H1 (cell line): ENCODE results near the gene DOK6. TPM values are rescaled to one million over a fixed set of nuclear protein-coding genes. Genes with fewer than 3 reads are reported as not detected.

Experiments
- FOSL1 ChIP-seq: IDR thresholded peaks from 2 replicates; pipeline ENCODE4 v1.6.1; 2011; ENCODE audit warnings: mild to moderate bottlenecking, low read depth, low read length, moderate library complexity; ENCODE audit not compliant: insufficient read depth
- HDAC2 ChIP-seq, 2 experiments: fragments of 300-600 bp in 1 of 2; sonication (generic) in 1 of 2; IDR thresholded peaks; 2 replicates each; pipeline ENCODE4 v1.6.1; 2011 to 2012; ENCODE audit warnings: low read depth in 2 of 2, low read length in 2 of 2, mild to moderate bottlenecking in 2 of 2, moderate library complexity in 2 of 2, borderline replicate concordance in 1 of 2, inconsistent platforms in 1 of 2
- JUND ChIP-seq: IDR thresholded peaks from 2 replicates; pipeline ENCODE4 v1.6.1; 2011; ENCODE audit warnings: mild to moderate bottlenecking, improper control_type of control experiment, low read length
- SAP30 ChIP-seq: fragments of 300-600 bp; sonication (generic); IDR thresholded peaks from 2 replicates; pipeline ENCODE4 v1.7.1; 2012; ENCODE audit warnings: low read length, moderate library complexity, mild to moderate bottlenecking, inconsistent platforms; ENCODE audit not compliant: insufficient read depth, insufficient replicate concordance
- TBP ChIP-seq: IDR thresholded peaks from 2 replicates; pipeline ENCODE4 v1.6.1; 2011; ENCODE audit warnings: low read depth, low read length, improper control_type of control experiment
- ZNF274 ChIP-seq: IDR thresholded peaks from 2 replicates; pipeline ENCODE4 v1.7.0; 2012; ENCODE audit warnings: low read length, borderline replicate concordance; ENCODE audit errors: extremely low read depth
- polyA plus RNA-seq, 7 experiments: library from polyadenylated mRNA; depleted of rRNA in 3 of 7; stranded (reverse) in 5 of 7; unstranded in 2 of 7; fragments of >200 nt in 5 of 7; fragments of 200-250 nt in 2 of 7; gene quantifications; 1 replicate in 5 of 7; 2 replicates in 1 of 7; 4 replicates in 1 of 7; pipeline versions ENCODE4 v1.2.1 to v1.2.3, GENCODE V29; 2011 to 2013; ENCODE audit warnings: missing spikeins in 2 of 7, mixed read lengths in 2 of 7
- total RNA-seq: library from RNA; stranded (reverse); fragmentation: NEBNext Ultra II Directional; extraction: Animal tissue kit (Norgen Biotek cat#: 25700); gene quantifications from 2 replicates; pipeline ENCODE4 v1.2.1, GENCODE V29; 2021
- TF ChIP-seq, protein P1 (sequence below): IDR thresholded peaks from 2 replicates; pipeline ENCODE4 v1.6.1; 2011; ENCODE audit warnings: low read depth, mild to moderate bottlenecking, low read length; ENCODE audit not compliant: insufficient read depth

The DOK6 gene
- total and polyA plus RNA-seq, 2 of the 8 experiments (the other 6 are each of a cell fraction or from before 2014, with no cell fraction given) = 0.33 to 0.50 TPM

DNA sequence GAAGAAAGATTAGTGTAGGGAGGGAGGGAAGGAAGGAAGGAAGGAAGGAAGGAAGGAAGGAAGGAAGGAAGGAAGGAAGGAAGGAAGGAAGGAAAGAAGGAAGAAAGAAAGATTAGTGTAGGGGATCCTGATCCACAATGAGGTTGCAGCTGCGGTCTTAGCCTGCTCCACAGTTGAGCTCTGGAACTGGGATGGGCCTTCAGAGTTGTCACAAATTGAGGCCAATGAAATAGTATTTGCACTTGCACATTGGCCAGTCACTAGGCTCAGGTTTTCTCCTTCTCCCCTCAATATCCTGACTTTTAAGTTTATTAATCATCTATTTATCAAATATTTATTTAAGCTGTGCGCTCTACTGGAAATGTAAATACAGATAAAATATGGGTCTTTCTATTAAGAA, 34.3 kb downstream of the DOK6 start (continued):
- TF ChIP-seq FOSL1 = no peak
- no peak for TF ChIP-seq JUND
- no peak for TF ChIP-seq ZNF274
- no peak for TF ChIP-seq TBP
- TF ChIP-seq SAP30 = no peak
- TF ChIP-seq, protein P1, sequence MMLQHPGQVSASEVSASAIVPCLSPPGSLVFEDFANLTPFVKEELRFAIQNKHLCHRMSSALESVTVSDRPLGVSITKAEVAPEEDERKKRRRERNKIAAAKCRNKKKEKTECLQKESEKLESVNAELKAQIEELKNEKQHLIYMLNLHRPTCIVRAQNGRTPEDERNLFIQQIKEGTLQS = no peak
- TF ChIP-seq HDAC2 (IDR thresholded peaks at IDR 0.05; ENCODE audit: borderline replicate concordance in 1 of 2, low read depth in 2 of 2, low read length in 2 of 2) = no peak
- TF ChIP-seq, all 59 proteins: peak for 0
